ENCODE results near the gene KRTAP10-9.
"Not testable (repeated sequence)": the region's sequence is repeated elsewhere in the genome, so short reads cannot be mapped to it uniquely, and the experiment has no call there.

The KRTAP10-9 gene

GRCh38 chr21:44618909-44619308 lies 8.0 kb upstream of the KRTAP10-9 start:
- no peak overlapping the region for H3K4me3 ChIP-seq (ENCODE audit: low read depth, low read length)
- DNase-seq (ENCODE audit: low read depth), result no peak
- TF ChIP-seq CTCF (conservative IDR thresholded peaks at IDR 0.05; ENCODE audit: low read depth, low read length), result no peak

- no peak overlapping the region for H3K4me3 ChIP-seq (ENCODE audit: low read depth, low read length)
- DNase-seq (ENCODE audit: low read depth), result no peak
- no peak for TF ChIP-seq CTCF (conservative IDR thresholded peaks at IDR 0.05; ENCODE audit: low read depth, low read length)
Observed at GRCh38 chr21:44619886-44620285, 7.0 kb upstream of the KRTAP10-9 start.

GRCh38 chr21:44623575-44623974 lies 3.3 kb upstream of the KRTAP10-9 start:
- no peak for DNase-seq (ENCODE audit: low read depth)
- no peak overlapping the region for H3K4me3 ChIP-seq (ENCODE audit: low read depth, low read length)
- no peak for TF ChIP-seq CTCF (conservative IDR thresholded peaks at IDR 0.05; ENCODE audit: low read depth, low read length)

GRCh38 chr21:44625756-44626155 lies 1.1 kb upstream of the KRTAP10-9 start:
- H3K4me3 ChIP-seq (ENCODE audit: low read depth, low read length), result no peak overlapping the region
- TF ChIP-seq CTCF (conservative IDR thresholded peaks at IDR 0.05; ENCODE audit: low read depth, low read length), result no peak
- no peak for DNase-seq (ENCODE audit: low read depth)

- no peak for DNase-seq (ENCODE audit: low read depth)
- TF ChIP-seq CTCF (conservative IDR thresholded peaks at IDR 0.05; ENCODE audit: low read depth, low read length), result no peak
- H3K4me3 ChIP-seq (ENCODE audit: low read depth, low read length), result no peak overlapping the region
Observed at GRCh38 chr21:44626262-44626661, 631 bp upstream of the KRTAP10-9 start.

DNA sequence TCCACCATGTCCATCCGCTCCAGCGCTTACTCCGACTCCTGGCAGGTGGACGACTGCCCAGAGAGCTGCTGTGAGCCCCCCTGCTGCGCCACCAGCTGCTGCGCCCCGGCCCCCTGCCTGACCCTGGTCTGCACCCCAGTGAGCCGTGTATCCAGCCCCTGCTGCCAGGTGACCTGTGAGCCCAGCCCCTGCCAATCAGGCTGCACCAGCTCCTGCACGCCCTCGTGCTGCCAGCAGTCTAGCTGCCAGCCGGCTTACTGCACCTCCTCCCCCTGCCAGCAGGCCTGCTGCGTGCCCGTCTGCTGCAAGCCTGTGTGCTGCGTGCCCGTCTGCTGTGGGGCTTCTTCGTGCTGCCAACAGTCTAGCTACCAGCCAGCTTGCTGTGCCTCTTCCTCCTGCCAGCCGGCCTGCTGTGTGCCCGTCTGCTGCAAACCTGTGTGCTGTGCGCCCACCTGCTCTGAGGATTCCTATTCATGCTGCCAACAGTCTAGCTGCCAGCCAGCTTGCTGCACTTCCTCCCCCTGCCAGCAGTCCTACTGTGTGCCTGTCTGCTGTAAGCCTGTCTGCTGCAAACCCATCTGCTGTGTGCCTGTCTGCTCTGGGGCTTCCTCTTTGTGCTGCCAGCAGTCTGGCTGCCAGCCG lies 409 bp downstream of the KRTAP10-9 start:
- not testable (repeated sequence) for DNase-seq (ENCODE audit: low read depth); H3K4me3 ChIP-seq (ENCODE audit: low read depth, low read length)

DNA sequence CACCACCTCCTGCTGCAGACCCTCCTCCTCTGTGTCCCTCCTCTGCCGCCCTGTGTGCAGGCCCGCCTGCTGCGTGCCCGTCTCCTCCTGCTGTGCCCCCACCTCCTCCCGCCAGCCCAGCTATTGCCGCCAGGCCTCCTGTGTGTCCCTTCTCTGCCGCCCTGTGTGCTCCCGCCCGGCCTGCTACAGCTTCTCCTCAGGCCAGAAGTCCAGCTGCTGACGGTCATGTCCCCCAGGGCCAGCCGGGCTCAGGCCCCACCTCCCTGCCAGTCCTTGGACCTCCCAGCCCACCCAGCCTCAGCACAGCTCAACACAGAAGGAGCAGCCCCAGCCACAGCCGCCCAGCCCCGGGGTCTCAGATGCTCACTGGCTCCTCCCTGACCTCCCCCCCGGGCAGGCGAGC lies 939 bp downstream of the KRTAP10-9 start:
- not testable (repeated sequence) for H3K4me3 ChIP-seq (ENCODE audit: low read depth, low read length); DNase-seq (ENCODE audit: low read depth)

DNA sequence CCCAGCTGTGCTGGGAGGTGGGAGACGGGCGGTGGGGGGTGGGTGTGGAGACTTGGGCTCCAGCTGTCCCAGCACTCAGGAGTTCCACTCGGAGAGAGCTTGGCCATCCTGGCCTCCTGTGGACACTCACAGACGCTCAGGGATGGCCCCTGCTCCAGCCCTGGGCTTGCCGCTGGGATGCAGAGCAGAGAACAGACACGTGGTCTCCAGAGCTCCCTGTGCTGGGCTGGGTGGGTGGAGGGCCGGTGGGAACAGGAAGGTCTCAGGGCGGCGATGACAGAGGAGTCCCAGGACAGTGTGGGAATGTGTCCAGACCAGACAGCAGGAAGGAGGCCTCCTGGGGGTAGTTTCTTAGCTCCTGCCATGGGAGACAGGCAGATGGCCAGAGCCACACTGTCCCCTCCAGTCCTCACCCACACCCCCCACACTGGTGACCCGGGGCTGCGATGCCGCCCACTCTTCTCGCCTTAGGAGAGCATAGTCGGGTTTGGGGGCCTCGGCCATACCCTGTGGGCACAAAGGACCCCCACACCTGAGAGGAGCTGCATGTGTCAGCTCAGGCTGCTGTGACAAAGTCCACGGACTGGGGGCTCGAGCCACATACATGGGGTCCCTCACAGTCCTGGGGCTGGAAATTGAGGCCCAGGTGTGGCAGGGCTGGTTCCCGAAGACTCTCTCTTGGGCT lies 2.0 kb downstream of the KRTAP10-9 start:
- TF ChIP-seq CTCF (conservative IDR thresholded peaks at IDR 0.05; ENCODE audit: low read depth, low read length), result no peak
- DNase-seq (ENCODE audit: low read depth), result no peak
- H3K4me3 ChIP-seq (ENCODE audit: low read depth, low read length), result no peak overlapping the region

All from choroid plexus epithelial cell (primary cell).